GM12878 (cell line): Measurements from ENCODE around the gene CARHSP1. TPM values are rescaled to one million over a fixed set of nuclear protein-coding genes. Genes with fewer than 3 reads are reported as not detected.

Experiments
- ATAC-seq: fragments of 200-7000 bp; cut with Tn5 transposase; 3 replicates; pipeline ENCODE4 v1.9.1; 2020; ENCODE audit warnings: mild to moderate bottlenecking, moderate library complexity
- BruUV-seq: library from RNA; stranded (reverse); fragments of 400-500 nt; replicated peaks from 2 replicates; lab custom pipeline; 2021; lab: Mats Ljungman, UMichigan
- CTCF ChIA-PET: fragments of 300-600 bp; sonication (Branson Sonifier 250); formaldehyde crosslinking; extraction: SDS; loops from one replicate; lab custom pipeline; 2021; ENCODE audit warnings: inconsistent platforms; lab: Yijun Ruan, JAX
- POLR2A ChIA-PET: fragments of 350-600 bp; formaldehyde crosslinking; extraction: SDS; loops from one replicate; lab custom pipeline; 2021; ENCODE audit warnings: inconsistent platforms; lab: Charles Lee
- RAD21 ChIA-PET: fragments of 300-600 bp; sonication (Branson Sonifier 250); formaldehyde crosslinking; loops from one replicate; lab custom pipeline; 2023; ENCODE audit warnings: antibody characterized with exemption; ENCODE audit not compliant: unreplicated experiment; lab: Charles Lee
- SMC1A ChIA-PET: fragments of 300-600 bp; sonication (Branson Sonifier 250); formaldehyde crosslinking; loops from one replicate; lab custom pipeline; 2023; ENCODE audit not compliant: unreplicated experiment, uncharacterized antibody; lab: Charles Lee
- DNase-seq: peaks from one replicate; pipeline ENCODE4 v3.0.0-alpha.2; 2011; ENCODE audit warnings: low read depth, low spot score
- FAIRE-seq: peaks from 3 replicates; lab custom pipeline; 2011; peaks lifted over from hg19 to GRCh38; lab: Jason Lieb, UNC
- H2AFZ ChIP-seq: 2 replicates; pipeline ENCODE4 v1.6.0; 2011; ENCODE audit warnings: low read depth, low read length, control low read depth; ENCODE audit not compliant: control insufficient read depth
- H3K27ac ChIP-seq: 2 replicates; pipeline ENCODE4 v1.5.1; 2011; ENCODE audit warnings: control low read depth; ENCODE audit not compliant: control insufficient read depth, insufficient read depth
- H3K27me3 ChIP-seq, 2 experiments: replicated peaks in 1 of 2; 2 replicates each; pipeline versions ENCODE4 v1.6.0 to v1.6.1; 2011; ENCODE audit warnings: low read length in 1 of 2; ENCODE audit not compliant: control insufficient read depth in 2 of 2, insufficient read depth in 2 of 2
- H3K36me3 ChIP-seq, 2 experiments: 2 replicates each; pipeline ENCODE4 v1.5.1; 2011; ENCODE audit warnings: low read length in 1 of 2; ENCODE audit not compliant: control insufficient read depth in 2 of 2, insufficient read depth in 2 of 2
- H3K4me1 ChIP-seq: 2 replicates; pipeline ENCODE4 v1.6.1; 2011; ENCODE audit warnings: mild to moderate bottlenecking, low read length, moderate library complexity, mixed read lengths; ENCODE audit not compliant: control insufficient read depth, insufficient read depth
- H3K4me2 ChIP-seq: 2 replicates; pipeline ENCODE4 v1.6.0; 2011; ENCODE audit warnings: control low read depth; ENCODE audit not compliant: control insufficient read depth, insufficient read depth
- H3K4me3 ChIP-seq: fragments of 200-600 bp; sonication (generic); 2 replicates; pipeline ENCODE4 v1.5.1; 2016
- H3K79me2 ChIP-seq: 2 replicates; pipeline ENCODE4 v1.6.0; 2011; ENCODE audit warnings: low read length; ENCODE audit not compliant: control insufficient read depth, insufficient read depth
- H3K9ac ChIP-seq: 2 replicates; pipeline ENCODE4 v1.8.0; 2011; ENCODE audit warnings: low read length, control low read depth, mixed read lengths; ENCODE audit not compliant: control insufficient read depth, insufficient read depth
- H3K9me3 ChIP-seq: replicated peaks from 3 replicates; pipeline ENCODE4 v1.5.1; 2011; ENCODE audit warnings: mild to moderate bottlenecking, low read length; ENCODE audit not compliant: control insufficient read depth, insufficient read depth
- H4K20me1 ChIP-seq: 2 replicates; pipeline ENCODE4 v1.6.0; 2011; ENCODE audit not compliant: control insufficient read depth, insufficient read depth
- ZNF24 ChIP-seq: fragments of 450-650 bp; IDR thresholded peaks from 2 replicates; pipeline ENCODE4 v1.6.1; 2017; ENCODE audit warnings: antibody characterized with exemption, mild to moderate bottlenecking
- WGBS: methylation state at CpG from one replicate; pipeline ENCODE4 v1.1.6; 2016; ENCODE audit warnings: low lambda C conversion rate; ENCODE audit not compliant: insufficient replicate concordance, insufficient coverage; ENCODE audit errors: missing lambda C conversion rate; 5-methylcytosine and 5-hydroxymethylcytosine counted together
- in situ Hi-C: fragments of 300-500 bp; cut with MboI; formaldehyde crosslinking; loops from 9 replicates; pipeline ENCODE4 v1.14.3; 2018; ENCODE audit warnings: mixed read lengths
- intact Hi-C: fragments of 100-400 bp; cut with micrococcal nuclease; formaldehyde crosslinking; loops from one replicate; pipeline ENCODE4 v1.14.2; 2022; ENCODE audit not compliant: unreplicated experiment
- polyA plus RNA-seq, 11 experiments: library from polyadenylated mRNA; depleted of rRNA in 4 of 11; unstranded in 6 of 11; stranded (reverse) in 5 of 11; fragments of >200 nt; fragmentation: Nextera tagmentation in 4 of 11; fragmentation: Illumina TruSeq in 1 of 11; extraction: Ambion mirVana in 4 of 11; extraction: Trizol in 1 of 11; gene quantifications; 1 replicate in 1 of 11; 2 replicates in 10 of 11; pipeline versions ENCODE4 v1.2.1 to v1.2.3, GENCODE V29; 2011 to 2016; ENCODE audit warnings: inconsistent platforms in 2 of 11, missing spikeins in 2 of 11, low read depth in 1 of 11
- total RNA-seq, 4 experiments: library from RNA; depleted of rRNA in 3 of 4; stranded (reverse); fragments of >200 nt in 3 of 4; fragmentation: Illumina TruSeq in 1 of 4; extraction: Trizol in 1 of 4; gene quantifications; 2 replicates each; pipeline versions ENCODE4 v1.2.1 to v1.2.3, GENCODE V29; 2013 to 2021
- TF ChIP-seq, protein P1 (sequence below): IDR thresholded peaks from 2 replicates; pipeline ENCODE4 v1.6.1; 2012; ENCODE audit warnings: low read length, inconsistent platforms

Gene CARHSP1
- total and polyA plus RNA-seq, 10 of the 15 experiments (the other 5 are each of a cell fraction or from before 2014, with no cell fraction given) = 5.5 to 112 (median 67.0) TPM

DNA sequence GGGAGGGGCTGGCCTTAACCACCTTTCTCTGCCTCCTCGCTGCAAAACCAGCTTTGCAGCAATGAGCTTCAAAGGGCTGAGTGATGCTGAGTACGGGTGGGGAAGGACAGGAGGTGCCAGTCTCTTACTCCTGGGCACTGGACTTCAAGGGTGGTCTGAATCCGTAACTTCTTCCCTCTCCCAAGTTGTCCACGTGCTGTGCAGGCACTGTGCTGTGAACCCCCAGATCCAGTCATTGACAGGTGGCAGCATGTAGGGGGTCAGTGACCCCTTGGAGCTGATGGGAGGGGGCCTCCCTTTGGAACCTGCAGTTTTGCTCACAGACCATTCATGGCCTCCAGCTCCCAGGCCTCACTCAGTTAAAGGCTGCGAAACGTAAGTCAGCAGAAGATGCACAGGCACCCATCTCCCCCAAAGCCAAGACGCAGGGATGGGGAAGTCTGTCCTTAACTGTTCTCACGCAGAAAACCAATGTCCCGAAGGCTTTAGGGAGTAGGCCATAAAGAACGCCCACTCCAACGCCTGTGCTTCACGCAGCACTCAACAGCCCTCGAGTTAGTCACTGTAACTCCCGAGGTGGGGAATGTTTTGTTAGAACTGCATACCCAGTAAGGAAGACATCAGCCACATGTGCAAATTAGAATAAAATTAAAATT lies 21.2 kb upstream of the CARHSP1 start:
- intact Hi-C loops (loop anchor here (2.0 to 5.0 kb wide), 2 partner anchors 73 to 93 kb away; partner anchors contain the start of genes PMM2, TMEM186 and USP7), in situ Hi-C loops (no loop called here)
- no peaks in the 10 kb centered on the region for H4K20me1 ChIP-seq
- no peaks in the 10 kb centered on the region for H3K27me3 ChIP-seq
- peak overlapping the region; percentile 28; the same call in 1 of the 2 replicates for H3K4me2 ChIP-seq
- BruUV-seq = no TSS peak
- DNase-seq (no peak), FAIRE-seq (no peak), ATAC-seq (no peak)
- ChIA-PET POLR2A (no interaction called here), CTCF (interaction anchor here (1.0 to 4.4 kb wide), 10 partner anchors 10 to 249 kb away, joined by 3 to 43 read pairs (median 13); no protein-coding TSS in a partner anchor), RAD21 (interaction anchor here (0.7 to 4.4 kb wide), 11 partner anchors 10 to 245 kb away, joined by 3 to 30 read pairs (median 14); partner anchors contain the start of gene CARHSP1), SMC1A (interaction anchor here (0.9 to 3.9 kb wide), 10 partner anchors 9 to 265 kb away, joined by 3 to 28 read pairs (median 10); no protein-coding TSS in a partner anchor)
- peaks cover 3% of the 10 kb centered on the region; the same call in 2 of the 3 replicates for H3K9me3 ChIP-seq
- H3K4me3 ChIP-seq = no peak overlapping the region
- peaks cover 49% of the 10 kb centered on the region for H3K4me1 ChIP-seq
- TF ChIP-seq, protein P1, sequence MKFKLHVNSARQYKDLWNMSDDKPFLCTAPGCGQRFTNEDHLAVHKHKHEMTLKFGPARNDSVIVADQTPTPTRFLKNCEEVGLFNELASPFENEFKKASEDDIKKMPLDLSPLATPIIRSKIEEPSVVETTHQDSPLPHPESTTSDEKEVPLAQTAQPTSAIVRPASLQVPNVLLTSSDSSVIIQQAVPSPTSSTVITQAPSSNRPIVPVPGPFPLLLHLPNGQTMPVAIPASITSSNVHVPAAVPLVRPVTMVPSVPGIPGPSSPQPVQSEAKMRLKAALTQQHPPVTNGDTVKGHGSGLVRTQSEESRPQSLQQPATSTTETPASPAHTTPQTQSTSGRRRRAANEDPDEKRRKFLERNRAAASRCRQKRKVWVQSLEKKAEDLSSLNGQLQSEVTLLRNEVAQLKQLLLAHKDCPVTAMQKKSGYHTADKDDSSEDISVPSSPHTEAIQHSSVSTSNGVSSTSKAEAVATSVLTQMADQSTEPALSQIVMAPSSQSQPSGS = 0 out of 2 replicates have a peak, but pooled peaks have one; percentile 23
- TF ChIP-seq ZNF24 = no peak
- no peak overlapping the region for H2AFZ ChIP-seq
- peak overlapping the region; percentile 21; the same call in 1 of the 2 replicates for H3K9ac ChIP-seq
- H3K36me3 ChIP-seq = peaks cover 26 to 34% of the 10 kb centered on the region in 2 experiments
- peaks cover 10% of the 10 kb centered on the region for H3K79me2 ChIP-seq
- H3K27ac ChIP-seq = peak overlapping the region; percentile 95
- 91% methylated on average over 14 of the region's 14 CpGs for WGBS
